ENCODE results near the gene PARD3. TPM values are rescaled to one million over a fixed set of nuclear protein-coding genes. Genes with fewer than 3 reads are reported as not detected.
"Not testable (repeated sequence)": the region's sequence is repeated elsewhere in the genome, so short reads cannot be mapped to it uniquely, and the experiment has no call there.

PARD3 gene
- total RNA-seq, 4 donors from 2014 or later, result 42.6 to 63.6 (median 55.2) TPM

DNA sequence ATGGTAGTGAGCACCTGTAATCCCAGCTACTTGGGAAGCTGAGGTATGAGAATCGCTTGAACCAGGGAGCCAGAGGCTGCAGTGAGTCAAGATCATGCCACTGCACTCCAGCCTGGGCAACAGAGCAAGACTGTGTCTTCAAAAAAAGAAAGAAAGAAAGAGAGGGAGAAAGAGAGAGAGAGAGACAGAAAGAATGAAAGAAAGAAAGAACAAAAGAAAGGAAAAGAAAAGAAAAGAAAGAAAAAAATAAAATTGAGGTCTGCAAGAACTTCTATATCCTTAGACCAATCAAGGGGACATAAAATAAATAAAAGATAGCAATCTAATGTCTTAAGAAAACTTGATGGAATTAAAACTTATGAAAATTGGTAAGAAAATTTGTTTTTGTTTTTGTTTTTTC is 34.9 kb upstream of the PARD3 start:
- Histone ChIP-seq H3K27me3 (no peaks in the 10 kb centered on the region), H3K27ac (no peak overlapping the region), H3K36me3 (no peaks in the 10 kb centered on the region), H3K9me3 (no peaks in the 10 kb centered on the region), H3K4me3 (no peak overlapping the region), H3K4me1 (peaks cover 0 to 11% (median 0%) of the 10 kb centered on the region in 4 donors)
- WGBS, 2 donors, result 89 to 92% methylated on average over 1 of the region's 1 CpG
- DNase-seq (ENCODE audit: low spot score in 2 of 2), result no peak
- no peak for TF ChIP-seq EP300 (IDR thresholded peaks at IDR 0.05)

DNA sequence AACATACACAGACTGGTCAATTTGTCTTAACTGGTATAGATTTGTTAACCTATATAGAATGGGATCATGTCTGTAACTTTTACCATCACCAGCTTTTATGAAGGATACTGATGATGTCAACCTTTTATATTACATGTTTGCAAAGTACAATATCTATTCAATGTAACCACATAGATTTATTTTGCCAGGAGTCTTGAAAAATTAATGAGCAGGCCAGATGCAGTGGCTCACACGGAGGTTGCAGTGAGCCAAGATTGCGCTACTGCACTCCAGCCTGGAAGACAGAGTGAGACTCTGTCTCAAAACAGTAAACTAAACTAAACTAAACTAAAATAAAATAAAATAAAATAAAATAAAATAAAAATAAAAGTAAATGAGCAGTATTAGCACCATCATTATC is 30.0 kb upstream of the PARD3 start:
- TF ChIP-seq POLR2A (IDR thresholded peaks at IDR 0.05) (no peak), EP300 (IDR thresholded peaks at IDR 0.05) (no peak)
- TF ChIP-seq, protein P1, sequence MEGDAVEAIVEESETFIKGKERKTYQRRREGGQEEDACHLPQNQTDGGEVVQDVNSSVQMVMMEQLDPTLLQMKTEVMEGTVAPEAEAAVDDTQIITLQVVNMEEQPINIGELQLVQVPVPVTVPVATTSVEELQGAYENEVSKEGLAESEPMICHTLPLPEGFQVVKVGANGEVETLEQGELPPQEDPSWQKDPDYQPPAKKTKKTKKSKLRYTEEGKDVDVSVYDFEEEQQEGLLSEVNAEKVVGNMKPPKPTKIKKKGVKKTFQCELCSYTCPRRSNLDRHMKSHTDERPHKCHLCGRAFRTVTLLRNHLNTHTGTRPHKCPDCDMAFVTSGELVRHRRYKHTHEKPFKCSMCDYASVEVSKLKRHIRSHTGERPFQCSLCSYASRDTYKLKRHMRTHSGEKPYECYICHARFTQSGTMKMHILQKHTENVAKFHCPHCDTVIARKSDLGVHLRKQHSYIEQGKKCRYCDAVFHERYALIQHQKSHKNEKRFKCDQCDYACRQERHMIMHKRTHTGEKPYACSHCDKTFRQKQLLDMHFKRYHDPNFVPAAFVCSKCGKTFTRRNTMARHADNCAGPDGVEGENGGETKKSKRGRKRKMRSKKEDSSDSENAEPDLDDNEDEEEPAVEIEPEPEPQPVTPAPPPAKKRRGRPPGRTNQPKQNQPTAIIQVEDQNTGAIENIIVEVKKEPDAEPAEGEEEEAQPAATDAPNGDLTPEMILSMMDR (IDR thresholded peaks at IDR 0.05), result no peak
- WGBS, 2 donors, result 76 to 84% methylated on average over 2 of the region's 2 CpGs
- no peak overlapping the region for H3K27ac ChIP-seq
- no peaks in the 10 kb centered on the region for H3K27me3 ChIP-seq
- H3K4me3 ChIP-seq, result no peak overlapping the region
- no peaks in the 10 kb centered on the region for H3K9me3 ChIP-seq
- no peaks in the 10 kb centered on the region for H3K4me1 ChIP-seq
- H3K36me3 ChIP-seq, result no peaks in the 10 kb centered on the region
- DNase-seq (ENCODE audit: low spot score in 2 of 2), result no peak

DNA sequence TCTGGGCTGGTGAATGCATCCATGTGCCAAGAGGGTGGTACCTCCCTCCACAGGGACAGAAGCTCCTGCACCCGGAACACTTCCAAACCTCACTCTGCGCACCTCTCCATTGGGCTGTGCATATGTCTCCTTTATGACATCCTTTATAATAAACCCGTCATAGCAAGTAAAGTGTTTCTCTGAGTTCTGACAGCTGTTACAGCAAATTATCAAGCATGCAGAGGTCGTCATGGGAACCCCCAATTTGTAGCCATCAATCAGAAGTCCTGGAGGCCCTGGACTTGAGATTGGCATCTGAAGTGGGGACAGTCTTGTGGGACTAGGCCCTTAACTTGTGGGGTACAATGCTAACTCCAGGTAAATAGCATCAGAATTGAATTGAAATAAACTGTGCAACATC is 29.4 kb upstream of the PARD3 start:
- Histone ChIP-seq H3K27me3 (no peaks in the 10 kb centered on the region), H3K9me3 (no peaks in the 10 kb centered on the region), H3K36me3 (no peaks in the 10 kb centered on the region), H3K27ac (no peak overlapping the region), H3K4me3 (no peak overlapping the region), H3K4me1 (no peaks in the 10 kb centered on the region)
- TF ChIP-seq, protein P1 (IDR thresholded peaks at IDR 0.05), result no peak
- TF ChIP-seq EP300 (IDR thresholded peaks at IDR 0.05) (no peak), POLR2A (IDR thresholded peaks at IDR 0.05) (no peak)
- WGBS, 2 donors, result 75 to 86% methylated on average over 4 of the region's 4 CpGs
- DNase-seq (ENCODE audit: low spot score in 2 of 2), result no peak

DNA sequence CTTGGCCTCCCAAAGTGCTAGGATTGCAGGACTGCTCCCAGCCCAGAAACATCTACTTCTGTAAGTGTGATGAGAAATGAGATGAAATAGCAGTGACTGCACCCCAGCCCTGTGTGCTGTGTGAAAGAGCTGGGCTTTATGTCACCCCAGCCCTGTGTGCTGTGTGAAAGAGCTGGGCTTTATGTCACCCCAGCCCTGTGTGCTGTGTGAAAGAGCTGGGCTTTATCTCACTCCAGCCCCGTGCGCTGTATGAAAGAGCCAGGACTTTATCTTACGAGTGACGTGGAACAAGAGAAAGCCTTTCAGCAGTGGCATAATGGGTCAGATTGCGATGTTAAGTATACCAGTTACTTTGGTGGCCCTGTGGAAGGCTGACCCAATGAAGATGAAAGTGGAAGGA is 28.4 kb upstream of the PARD3 start:
- not testable (repeated sequence) for H3K36me3 ChIP-seq; H3K27ac ChIP-seq; DNase-seq (ENCODE audit: low spot score in 2 of 2); H3K9me3 ChIP-seq; H3K4me3 ChIP-seq; H3K27me3 ChIP-seq; H3K4me1 ChIP-seq
- WGBS, 2 donors, result 75 to 85% methylated on average over 5 of the region's 5 CpGs

DNA sequence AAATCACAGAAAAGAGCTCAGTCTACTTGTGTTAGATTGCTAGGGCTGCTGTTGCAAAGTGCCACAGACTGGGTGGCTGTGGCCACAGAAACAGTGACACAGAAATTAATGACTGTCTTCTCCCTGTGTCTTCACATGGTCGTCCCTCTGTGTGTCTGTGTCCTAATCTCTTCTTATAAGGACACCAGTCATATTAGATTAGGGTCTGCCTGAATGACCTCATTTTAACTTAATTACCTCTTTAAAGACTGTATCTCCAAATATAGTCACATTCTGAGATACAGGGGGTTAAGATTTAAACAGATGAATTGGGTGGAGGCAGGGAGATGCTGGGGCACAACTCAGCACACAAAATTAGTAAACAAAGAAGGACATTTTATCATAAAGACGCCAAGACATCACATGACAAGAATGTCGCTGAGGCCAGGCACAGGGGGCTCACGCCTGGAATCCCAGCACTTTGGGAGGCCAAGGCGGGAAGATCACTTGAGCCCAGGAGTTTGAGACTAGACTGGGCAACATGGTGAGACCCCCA is 23.3 kb upstream of the PARD3 start:
- DNase-seq (ENCODE audit: low spot score in 2 of 2), result no peak
- H3K4me1 ChIP-seq, result no peaks in the 10 kb centered on the region
- no peaks in the 10 kb centered on the region for H3K27me3 ChIP-seq
- H3K36me3 ChIP-seq, result no peaks in the 10 kb centered on the region
- 60 to 65% methylated on average over 5 of the region's 5 CpGs for WGBS, 2 donors
- H3K4me3 ChIP-seq, result no peak overlapping the region
- H3K27ac ChIP-seq, result no peak overlapping the region
- TF ChIP-seq EP300 (IDR thresholded peaks at IDR 0.05) (no peak), POLR2A (IDR thresholded peaks at IDR 0.05) (no peak)
- TF ChIP-seq, protein P1 (IDR thresholded peaks at IDR 0.05), result no peak
- no peaks in the 10 kb centered on the region for H3K9me3 ChIP-seq

DNA sequence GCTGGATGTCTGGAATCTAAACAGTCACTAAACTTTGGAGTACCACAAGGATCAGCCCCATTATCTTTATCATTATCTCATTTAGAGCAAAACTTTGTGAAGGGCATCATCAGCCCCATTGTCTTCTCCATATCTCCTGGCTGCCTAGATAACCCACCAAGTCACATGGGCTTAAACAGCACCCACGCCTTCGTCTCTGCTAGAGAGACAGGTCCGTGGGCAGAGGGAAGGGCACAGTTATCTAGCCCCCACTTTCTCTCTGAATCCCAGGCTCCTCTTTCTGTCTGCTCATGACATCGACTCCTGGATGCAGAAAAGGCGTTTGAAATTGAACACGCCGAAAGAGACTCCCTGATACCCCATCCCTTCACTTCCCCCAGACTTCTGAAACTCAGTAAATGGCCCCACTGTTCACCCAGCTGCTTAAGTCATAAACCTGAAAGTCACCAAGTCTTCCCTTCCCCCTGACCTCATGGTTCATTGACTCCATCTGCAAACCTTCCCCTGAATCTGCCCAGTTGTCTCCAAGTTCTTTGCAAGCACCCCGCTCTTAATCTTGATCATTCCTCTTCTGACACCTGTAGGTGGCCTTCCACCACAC is 20.9 kb upstream of the PARD3 start:
- no peaks in the 10 kb centered on the region for H3K27me3 ChIP-seq
- TF ChIP-seq EP300 (IDR thresholded peaks at IDR 0.05), result no peak
- no peak for TF ChIP-seq POLR2A (IDR thresholded peaks at IDR 0.05)
- H3K9me3 ChIP-seq, result no peaks in the 10 kb centered on the region
- no peaks in the 10 kb centered on the region for H3K36me3 ChIP-seq
- H3K4me1 ChIP-seq, result no peaks in the 10 kb centered on the region
- no peak overlapping the region for H3K4me3 ChIP-seq
- no peak for DNase-seq (ENCODE audit: low spot score in 2 of 2)
- H3K27ac ChIP-seq, result peak overlapping the region in 1 of 4 donors; percentile 1
- 87% methylated on average over 8 of the region's 8 CpGs for WGBS, 2 donors
